ENCODE measurements around the gene AIFM3.

DNA sequence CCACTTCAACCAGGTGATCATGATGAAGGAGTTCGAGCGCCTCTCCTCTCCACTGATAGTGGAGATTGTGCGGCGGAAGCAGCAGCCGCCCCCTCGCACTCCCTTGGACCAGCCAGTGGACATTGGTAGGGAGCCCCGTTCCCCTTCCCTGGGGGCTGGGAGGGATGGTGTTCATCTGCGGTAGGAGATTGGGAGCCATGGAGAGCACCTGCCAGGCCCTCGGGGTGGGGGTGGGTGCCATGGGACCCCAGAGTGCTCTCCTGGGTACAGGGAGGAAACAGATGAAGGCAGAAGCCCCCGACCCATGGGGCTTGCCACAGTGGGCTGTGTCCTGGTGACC is 27.8 kb downstream of the AIFM3 start:
- no peak for TF ChIP-seq EZH2 (optimal IDR thresholded peaks at IDR 0.05; ENCODE audit: low read depth, low read length)
- TF ChIP-seq EZH2phosphoT487 (IDR thresholded peaks at IDR 0.05; ENCODE audit: low read length) = no peak
- no peak for TF ChIP-seq CTCF (IDR thresholded peaks at IDR 0.05; ENCODE audit: low read length)

Measured in MM.1S (cell line).